ENCODE data around the gene PTPN1. TPM values are rescaled to one million over a fixed set of nuclear protein-coding genes. Genes with fewer than 3 reads are reported as not detected.

The PTPN1 gene
- total and polyA plus RNA-seq, 2 of the 13 experiments (the other 11 are each of a cell fraction or from before 2014, with no cell fraction given), result 17.7 to 37.2 TPM

- TF ChIP-seq, protein P1, sequence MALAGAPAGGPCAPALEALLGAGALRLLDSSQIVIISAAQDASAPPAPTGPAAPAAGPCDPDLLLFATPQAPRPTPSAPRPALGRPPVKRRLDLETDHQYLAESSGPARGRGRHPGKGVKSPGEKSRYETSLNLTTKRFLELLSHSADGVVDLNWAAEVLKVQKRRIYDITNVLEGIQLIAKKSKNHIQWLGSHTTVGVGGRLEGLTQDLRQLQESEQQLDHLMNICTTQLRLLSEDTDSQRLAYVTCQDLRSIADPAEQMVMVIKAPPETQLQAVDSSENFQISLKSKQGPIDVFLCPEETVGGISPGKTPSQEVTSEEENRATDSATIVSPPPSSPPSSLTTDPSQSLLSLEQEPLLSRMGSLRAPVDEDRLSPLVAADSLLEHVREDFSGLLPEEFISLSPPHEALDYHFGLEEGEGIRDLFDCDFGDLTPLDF (CRISPR knock-in tag; IDR thresholded peaks at IDR 0.05), result no peak
- no peak for TF ChIP-seq ZSCAN20 (CRISPR knock-in tag; IDR thresholded peaks at IDR 0.05; ENCODE audit: borderline replicate concordance)
- TF ChIP-seq, protein P2, sequence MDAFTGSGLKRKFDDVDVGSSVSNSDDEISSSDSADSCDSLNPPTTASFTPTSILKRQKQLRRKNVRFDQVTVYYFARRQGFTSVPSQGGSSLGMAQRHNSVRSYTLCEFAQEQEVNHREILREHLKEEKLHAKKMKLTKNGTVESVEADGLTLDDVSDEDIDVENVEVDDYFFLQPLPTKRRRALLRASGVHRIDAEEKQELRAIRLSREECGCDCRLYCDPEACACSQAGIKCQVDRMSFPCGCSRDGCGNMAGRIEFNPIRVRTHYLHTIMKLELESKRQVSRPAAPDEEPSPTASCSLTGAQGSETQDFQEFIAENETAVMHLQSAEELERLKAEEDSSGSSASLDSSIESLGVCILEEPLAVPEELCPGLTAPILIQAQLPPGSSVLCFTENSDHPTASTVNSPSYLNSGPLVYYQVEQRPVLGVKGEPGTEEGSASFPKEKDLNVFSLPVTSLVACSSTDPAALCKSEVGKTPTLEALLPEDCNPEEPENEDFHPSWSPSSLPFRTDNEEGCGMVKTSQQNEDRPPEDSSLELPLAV (CRISPR knock-in tag; conservative IDR thresholded peaks at IDR 0.05; ENCODE audit: low read depth), result no peak
- TF ChIP-seq POLR2AphosphoS5 (IDR thresholded peaks at IDR 0.05; ENCODE audit: low read depth, low read length), result no peak
- TF ChIP-seq HNRNPK (IDR thresholded peaks at IDR 0.05; ENCODE audit: low read depth, low read length, poor library complexity, severe bottlenecking), result no peak
- no peak for TF ChIP-seq NONO (IDR thresholded peaks at IDR 0.05)
- no peak for TF ChIP-seq NONO (CRISPR knock-in tag; conservative IDR thresholded peaks at IDR 0.05)
- TF ChIP-seq MIER2 (CRISPR knock-in tag; IDR thresholded peaks at IDR 0.05), result no peak
- TF ChIP-seq ZNF883 (CRISPR knock-in tag; IDR thresholded peaks at IDR 0.05; ENCODE audit: not compliant biosample characterization), result no peak
- peak; percentile 61; the same call in 1 of the 2 replicates for TF ChIP-seq ZBTB7A (CRISPR knock-in tag; IDR thresholded peaks at IDR 0.05)
- no peak for TF ChIP-seq ZBTB42 (CRISPR knock-in tag; IDR thresholded peaks at IDR 0.05)
- TF ChIP-seq ZNF788 (CRISPR knock-in tag; IDR thresholded peaks at IDR 0.05; ENCODE audit: borderline replicate concordance), result peak; percentile 39; the same call in 1 of the 2 replicates
- no peak for TF ChIP-seq KAT2B (IDR thresholded peaks at IDR 0.05; ENCODE audit: borderline replicate concordance, low read depth, low read length)
- TF ChIP-seq ZNF24 (IDR thresholded peaks at IDR 0.05), result no peak
- TF ChIP-seq ETS1 (CRISPR knock-in tag; IDR thresholded peaks at IDR 0.05), result no peak
- TF ChIP-seq, protein P3, sequence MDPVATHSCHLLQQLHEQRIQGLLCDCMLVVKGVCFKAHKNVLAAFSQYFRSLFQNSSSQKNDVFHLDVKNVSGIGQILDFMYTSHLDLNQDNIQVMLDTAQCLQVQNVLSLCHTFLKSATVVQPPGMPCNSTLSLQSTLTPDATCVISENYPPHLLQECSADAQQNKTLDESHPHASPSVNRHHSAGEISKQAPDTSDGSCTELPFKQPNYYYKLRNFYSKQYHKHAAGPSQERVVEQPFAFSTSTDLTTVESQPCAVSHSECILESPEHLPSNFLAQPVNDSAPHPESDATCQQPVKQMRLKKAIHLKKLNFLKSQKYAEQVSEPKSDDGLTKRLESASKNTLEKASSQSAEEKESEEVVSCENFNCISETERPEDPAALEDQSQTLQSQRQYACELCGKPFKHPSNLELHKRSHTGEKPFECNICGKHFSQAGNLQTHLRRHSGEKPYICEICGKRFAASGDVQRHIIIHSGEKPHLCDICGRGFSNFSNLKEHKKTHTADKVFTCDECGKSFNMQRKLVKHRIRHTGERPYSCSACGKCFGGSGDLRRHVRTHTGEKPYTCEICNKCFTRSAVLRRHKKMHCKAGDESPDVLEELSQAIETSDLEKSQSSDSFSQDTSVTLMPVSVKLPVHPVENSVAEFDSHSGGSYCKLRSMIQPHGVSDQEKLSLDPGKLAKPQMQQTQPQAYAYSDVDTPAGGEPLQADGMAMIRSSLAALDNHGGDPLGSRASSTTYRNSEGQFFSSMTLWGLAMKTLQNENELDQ (CRISPR knock-in tag; IDR thresholded peaks at IDR 0.05; ENCODE audit: borderline replicate concordance), result 0 out of 2 replicates have a peak, but pooled peaks have one; percentile 38
- no peak for TF ChIP-seq FOXA1 (IDR thresholded peaks at IDR 0.05)
- no peak for TF ChIP-seq FOXA1 (CRISPR knock-in tag; IDR thresholded peaks at IDR 0.05)
- peak; percentile 43; the same call in 1 of the 2 replicates for TF ChIP-seq ZNF556 (CRISPR knock-in tag; IDR thresholded peaks at IDR 0.05; ENCODE audit: borderline replicate concordance)
- peak; percentile 69 for TF ChIP-seq ZNF777 (CRISPR knock-in tag; IDR thresholded peaks at IDR 0.05)
- TF ChIP-seq, protein P4, sequence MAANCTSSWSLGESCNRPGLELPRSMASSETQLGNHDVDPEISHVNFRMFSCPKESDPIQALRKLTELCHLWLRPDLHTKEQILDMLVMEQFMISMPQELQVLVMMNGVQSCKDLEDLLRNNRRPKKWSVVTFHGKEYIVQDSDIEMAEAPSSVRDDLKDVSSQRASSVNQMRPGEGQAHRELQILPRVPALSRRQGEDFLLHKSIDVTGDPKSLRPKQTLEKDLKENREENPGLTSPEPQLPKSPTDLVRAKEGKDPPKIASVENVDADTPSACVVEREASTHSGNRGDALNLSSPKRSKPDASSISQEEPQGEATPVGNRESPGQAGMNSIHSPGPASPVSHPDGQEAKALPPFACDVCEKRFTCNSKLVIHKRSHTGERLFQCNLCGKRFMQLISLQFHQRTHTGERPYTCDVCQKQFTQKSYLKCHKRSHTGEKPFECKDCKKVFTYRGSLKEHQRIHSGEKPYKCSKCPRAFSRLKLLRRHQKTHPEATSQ (CRISPR knock-in tag; IDR thresholded peaks at IDR 0.05; ENCODE audit: borderline replicate concordance), result no peak
- TF ChIP-seq ZNF552 (CRISPR knock-in tag; IDR thresholded peaks at IDR 0.05; ENCODE audit: borderline replicate concordance), result no peak
These were observed 46.0 kb upstream of the PTPN1 start (continued) for GRCh38 chr20:50464026-50464724.
